Lung (tissue), 16 donors: ENCODE data around the gene SCMH1. TPM values are rescaled to one million over a fixed set of nuclear protein-coding genes. Genes with fewer than 3 reads are reported as not detected.

ENCODE experiments used
- ATAC-seq: fragments of 200-7000 bp; cut with Tn5 transposase; one replicate; pipeline ENCODE4 v1.9.1; 2020; ENCODE audit warnings: moderate number of reproducible peaks; ENCODE audit not compliant: insufficient read depth, low FRiP score
- DNase-seq, 3 donors: peaks; one replicate each; pipeline ENCODE4 v3.0.0-alpha.2; 2013 to 2017
- H3K27ac ChIP-seq, 2 donors: one replicate each; pipeline ENCODE4 v1.5.1; 2013; ENCODE audit warnings: mild to moderate bottlenecking in 2 of 2, moderate library complexity in 2 of 2, control low read depth in 1 of 2, inconsistent platforms in 1 of 2, low read depth in 1 of 2, low read length in 1 of 2
- H3K27me3 ChIP-seq, 3 donors: one replicate each; pipeline ENCODE4 v1.5.1; 2013; ENCODE audit warnings: low read length in 2 of 3; ENCODE audit not compliant: control insufficient read depth in 3 of 3, insufficient read depth in 3 of 3
- H3K36me3 ChIP-seq, 4 donors: one replicate each; pipeline ENCODE4 v1.5.1; 2013; ENCODE audit warnings: low read length in 4 of 4, mild to moderate bottlenecking in 1 of 4, moderate library complexity in 1 of 4; ENCODE audit not compliant: control insufficient read depth in 4 of 4, insufficient read depth in 4 of 4
- H3K4me1 ChIP-seq, 5 donors: one replicate each; pipeline ENCODE4 v1.5.1; 2013; ENCODE audit warnings: low read length in 5 of 5, mild to moderate bottlenecking in 2 of 5, moderate library complexity in 1 of 5; ENCODE audit not compliant: control insufficient read depth in 5 of 5, insufficient read depth in 5 of 5
- H3K4me3 ChIP-seq: one replicate; pipeline ENCODE4 v1.5.1; 2013; ENCODE audit warnings: mild to moderate bottlenecking, control low read depth, moderate library complexity
- H3K9ac ChIP-seq, 2 donors: one replicate each; pipeline ENCODE4 v1.5.1; 2013; ENCODE audit warnings: low read length in 2 of 2, control low read depth in 1 of 2; ENCODE audit not compliant: insufficient read depth in 1 of 2
- H3K9me3 ChIP-seq, 4 donors: one replicate each; pipeline ENCODE4 v1.5.1; 2013; ENCODE audit warnings: low read length in 3 of 4, mild to moderate bottlenecking in 1 of 4, moderate library complexity in 1 of 4; ENCODE audit not compliant: control insufficient read depth in 4 of 4, insufficient read depth in 3 of 4
- CTCF ChIP-seq: IDR thresholded peaks from 2 replicates; pipeline ENCODE4 v1.5.1; 2012; ENCODE audit warnings: mild to moderate bottlenecking; ENCODE audit errors: control extremely low read depth, extremely low read depth
- WGBS, 2 donors: extraction: QIAGEN DNeasy Blood & Tissue Kit; methylation state at CpG; one replicate each; pipeline ENCODE4 v1.1.7; 2013; 5-methylcytosine and 5-hydroxymethylcytosine counted together
- long read RNA-seq, 5 donors: transcript quantifications; one replicate each; lab custom pipeline, GENCODE V29; 2026
- polyA plus RNA-seq, 2 donors: library from polyadenylated mRNA; stranded (reverse); fragments of 200-250 nt; gene quantifications; one replicate each; pipeline ENCODE4 v1.2.1, GENCODE V29; 2013
- total RNA-seq, 2 donors: library from RNA; depleted of rRNA in 1 of 2; stranded (reverse); fragments of >200 nt in 1 of 2; gene quantifications; one replicate each; pipeline ENCODE4 v1.2.1, GENCODE V29; 2014 to 2021
- donor health status: control.
- donor health status: control.
- donor health status: Bipolar disorder and iron deficiency.
- donor health status: healthy.
- donor health status: DM: yes; HTN: yes; CAD: no.

The SCMH1 gene
- total RNA-seq: 10 to 100 TPM; 30.6 to 43.5 TPM
- 10 to 100 TPM; 20.7 to 27.1 TPM for polyA plus RNA-seq
- long read RNA-seq, donor 1: 0 reads
- long read RNA-seq, donor 2: 0 reads
- long read RNA-seq, donor 3: 0 reads
- long read RNA-seq, donor 4: 0 reads
- long read RNA-seq, donor 5: 0 reads

GRCh38 chr1:41241749-41242341 lies at the start of gene SCMH1:
Gene SCMH1, minus strand, starts transcription at chr1:41242306. Its CDS starts 56,173 bp downstream, at chr1:41186133.
- H3K36me3 ChIP-seq: no peaks in the 10 kb centered on the region
- no peaks in the 10 kb centered on the region for H3K27me3 ChIP-seq
- H3K9ac ChIP-seq: peak within 1 kb of the TSS; percentile 21 to 73
- WGBS, 2 donors: 0 to 1% methylated on average over 33 to 85 of the region's 85 CpGs
- H3K4me1 ChIP-seq: peaks cover 0 to 37% (median 5%) of the 10 kb centered on the region in 5 donors
- TF ChIP-seq CTCF: no peak
- ATAC-seq (peak; percentile 68), DNase-seq (peak; percentile 61 to 74 (median 67))
- H3K27ac ChIP-seq: peak within 1 kb of the TSS; percentile 98 to 100
- peak within 1 kb of the TSS; percentile 93 for H3K4me3 ChIP-seq
- H3K9me3 ChIP-seq: no peaks in the 10 kb centered on the region

GRCh38 chr1:41291195-41291594 lies 49.1 kb upstream of the SCMH1 start:
- Histone ChIP-seq H3K4me1 (peaks cover 0 to 1% (median 0%) of the 10 kb centered on the region in 5 donors), H3K27me3 (peaks cover 0 to 21% (median 5%) of the 10 kb centered on the region in 3 donors), H3K4me3 (no peak overlapping the region), H3K9ac (no peak overlapping the region), H3K36me3 (no peaks in the 10 kb centered on the region), H3K27ac (no peak overlapping the region), H3K9me3 (no peaks in the 10 kb centered on the region)
- no peak for ATAC-seq
- 80 to 85% methylated on average over 5 of the region's 5 CpGs for WGBS, 2 donors
- no peak for TF ChIP-seq CTCF
- DNase-seq: no peak

- Histone ChIP-seq H3K9me3 (no peaks in the 10 kb centered on the region), H3K36me3 (no peaks in the 10 kb centered on the region), H3K27me3 (peaks cover 0 to 32% (median 10%) of the 10 kb centered on the region in 3 donors), H3K9ac (no peak overlapping the region), H3K4me1 (peaks cover 0 to 2% (median 0%) of the 10 kb centered on the region in 5 donors), H3K27ac (no peak overlapping the region), H3K4me3 (no peak overlapping the region)
- no peak for TF ChIP-seq CTCF
- ATAC-seq (no peak), DNase-seq (no peak)
- WGBS, 2 donors: 93 to 96% methylated on average over 5 of the region's 5 CpGs
Observed at GRCh38 chr1:41289196-41289595, 47.1 kb upstream of the SCMH1 start.
